Measurements from ENCODE around the gene DNAH2. TPM values are rescaled to one million over a fixed set of nuclear protein-coding genes. Genes with fewer than 3 reads are reported as not detected.

The DNAH2 gene
- total RNA-seq, 1 experiment from 2014 or later: 2.0 TPM

- no TSS peak for BruUV-seq (replicated peaks)
- Histone ChIP-seq H3K4me2 (ENCODE audit: low read length) (peak overlapping the region; percentile 88), H3K27ac (ENCODE audit: low read depth, low read length) (peak overlapping the region; percentile 89), H3K4me1 (ENCODE audit: control insufficient read depth in 1 of 2, insufficient read depth in 2 of 2, low read length in 2 of 2) (peaks cover 26 to 33% of the 10 kb centered on the region in 2 experiments), H2AFZ (ENCODE audit: low read depth, low read length, poor library complexity, severe bottlenecking) (no peak overlapping the region), H3K79me2 (ENCODE audit: insufficient read depth, low read length) (peaks cover 66% of the 10 kb centered on the region), H3K27me3 (ENCODE audit: insufficient read depth, low read length) (no peaks in the 10 kb centered on the region), H3K9me3 (ENCODE audit: control insufficient read depth in 1 of 2, insufficient read depth in 1 of 2, low read depth in 1 of 2, low read length in 2 of 2) (no peaks in the 10 kb centered on the region), H3K36me3 (ENCODE audit: control insufficient read depth in 1 of 2, insufficient read depth in 2 of 2, low read length in 2 of 2) (no peaks in the 10 kb centered on the region), H3K9ac (ENCODE audit: low read length) (peak overlapping the region; percentile 98), H4K20me1 (ENCODE audit: insufficient read depth) (no peaks in the 10 kb centered on the region), H3K9me2 (ENCODE audit: insufficient read depth) (no peaks in the 10 kb centered on the region), H3K4me3 (replicated peaks in 1 of 2; ENCODE audit: low read depth in 1 of 2, low read length in 2 of 2) (peak overlapping the region; percentile 86 to 100)
- DNase-seq (ENCODE audit: low read depth, low spot score) (peak; percentile 93), ATAC-seq (peak; percentile 44)
- TF ChIP-seq REST (IDR thresholded peaks at IDR 0.05; ENCODE audit: low read depth) (no peak), CTCF (IDR thresholded peaks at IDR 0.05 in 2 of 3, conservative IDR thresholded peaks at IDR 0.05 in 1 of 3; ENCODE audit: borderline replicate concordance in 1 of 3, insufficient read depth in 1 of 3, low read depth in 2 of 3, low read length in 2 of 3) (no peak), MAX (IDR thresholded peaks at IDR 0.05) (peak; percentile 76; the same call in 1 of the 2 replicates), ELF1 (IDR thresholded peaks at IDR 0.05; ENCODE audit: borderline replicate concordance, low read depth) (peak; percentile 55; the same call in 1 of the 2 replicates), ATF3 (IDR thresholded peaks at IDR 0.05) (no peak), POLR2AphosphoS5 (IDR thresholded peaks at IDR 0.05; ENCODE audit: low read depth, low read length) (peak; percentile 87), SIN3A (IDR thresholded peaks at IDR 0.05; ENCODE audit: low read depth) (peak; percentile 71)
- ChIA-PET CTCF (interaction anchor here (2.8 to 3.6 kb wide), 3 partner anchors 31 to 58 kb away, joined by 8 to 54 read pairs (median 15); partner anchors contain the start of genes DNAH2, SAT2 and SHBG), RAD21 (ENCODE audit: low non-redundant PET in 1 of 2, low total read pairs in 2 of 2, uncharacterized antibody in 2 of 2, unreplicated experiment in 2 of 2) (interaction anchor here in 1 of 2 experiments (0.7 to 0.9 kb wide), 2 partner anchors 11 to 70 kb away, joined by 3 read pairs; no protein-coding TSS in a partner anchor), POLR2A (interaction anchor here (0.9 to 3.4 kb wide), 13 partner anchors 19 to 447 kb away, joined by 3 to 37 read pairs (median 5); partner anchors contain the start of genes EFNB3, FXR2, MPDU1 and PHF23)
- intact Hi-C loops (cut with micrococcal nuclease): loop anchor here (1.0 to 5.0 kb wide), 6 partner anchors 71 to 638 kb away; partner anchors contain the start of gene FXR2
Measured at GRCh38 chr17:7685533-7686221, 31.9 kb upstream of the DNAH2 start.
